H9 (cell line): ENCODE data around the gene C1orf105. TPM values are rescaled to one million over a fixed set of nuclear protein-coding genes. Genes with fewer than 3 reads are reported as not detected.

Experiments
- DNase-seq: peaks from one replicate; pipeline ENCODE4 v3.0.0-alpha.2; 2017
- H2AFZ ChIP-seq: one replicate; pipeline ENCODE4 v1.6.1; 2013; ENCODE audit warnings: mild to moderate bottlenecking, low read length, control low read depth, moderate library complexity
- H2AK5ac ChIP-seq: 2 replicates; pipeline ENCODE4 v1.6.1; 2013; ENCODE audit warnings: low read length, control low read depth, mixed read lengths; ENCODE audit not compliant: insufficient read length
- H2BK120ac ChIP-seq: one replicate; pipeline ENCODE4 v1.6.1; 2013; ENCODE audit warnings: low read depth, mild to moderate bottlenecking, low read length, control low read depth, inconsistent platforms; ENCODE audit not compliant: poor library complexity, severe bottlenecking
- H2BK12ac ChIP-seq: 2 replicates; pipeline ENCODE4 v1.6.1; 2013; ENCODE audit warnings: low read length, control low read depth, mixed read lengths, low read depth; ENCODE audit not compliant: insufficient read length
- H2BK15ac ChIP-seq: 2 replicates; pipeline ENCODE4 v1.6.1; 2013; ENCODE audit warnings: low read depth, low read length, control low read depth
- H2BK20ac ChIP-seq: one replicate; pipeline ENCODE4 v1.6.1; 2013; ENCODE audit warnings: low read depth, mild to moderate bottlenecking, low read length, control low read depth, inconsistent platforms; ENCODE audit not compliant: poor library complexity, severe bottlenecking
- H2BK5ac ChIP-seq: 2 replicates; pipeline ENCODE4 v1.6.1; 2013; ENCODE audit warnings: low read length, control low read depth, mixed read lengths; ENCODE audit not compliant: insufficient read length
- H3K14ac ChIP-seq: 2 replicates; pipeline ENCODE4 v1.6.1; 2013; ENCODE audit warnings: low read length, control low read depth; ENCODE audit not compliant: insufficient read depth
- H3K18ac ChIP-seq: 2 replicates; pipeline ENCODE4 v1.6.1; 2013; ENCODE audit warnings: low read depth, mild to moderate bottlenecking, mixed read lengths, low read length, control low read depth; ENCODE audit not compliant: insufficient read length
- H3K23ac ChIP-seq: 2 replicates; pipeline ENCODE4 v1.6.1; 2013; ENCODE audit warnings: low read length, control low read depth, mixed read lengths, low read depth; ENCODE audit not compliant: insufficient read length
- H3K23me2 ChIP-seq: 2 replicates; pipeline ENCODE4 v1.6.1; 2013; ENCODE audit warnings: low read depth, mild to moderate bottlenecking, mixed read lengths, low read length, control low read depth; ENCODE audit not compliant: insufficient read length, poor library complexity, severe bottlenecking
- H3K27ac ChIP-seq: 2 replicates; pipeline ENCODE4 v1.5.1; 2013; ENCODE audit warnings: low read length, control low read depth, mixed read lengths, low read depth; ENCODE audit not compliant: insufficient read length
- H3K27me3 ChIP-seq: 2 replicates; pipeline ENCODE4 v1.6.1; 2013; ENCODE audit warnings: low read length, control low read depth, inconsistent platforms; ENCODE audit not compliant: insufficient read depth
- H3K4ac ChIP-seq: 2 replicates; pipeline ENCODE4 v1.6.1; 2013; ENCODE audit warnings: low read depth, mild to moderate bottlenecking, control low read depth, inconsistent platforms, low read length, moderate library complexity
- H3K4me1 ChIP-seq: 2 replicates; pipeline ENCODE4 v1.6.1; 2013; ENCODE audit warnings: low read length, control low read depth, inconsistent platforms; ENCODE audit not compliant: insufficient read depth
- H3K4me2 ChIP-seq: 2 replicates; pipeline ENCODE4 v1.6.1; 2013; ENCODE audit warnings: low read length, control low read depth, mixed read lengths; ENCODE audit not compliant: insufficient read length, insufficient read depth
- H3K56ac ChIP-seq: 2 replicates; pipeline ENCODE4 v1.6.1; 2013; ENCODE audit warnings: low read depth, mild to moderate bottlenecking, mixed read lengths, low read length, control low read depth; ENCODE audit not compliant: insufficient read length
- H3K79me1 ChIP-seq: 2 replicates; pipeline ENCODE4 v1.6.1; 2013; ENCODE audit warnings: low read depth, mild to moderate bottlenecking, moderate library complexity, low read length, control low read depth, inconsistent platforms; ENCODE audit not compliant: insufficient read depth, poor library complexity, severe bottlenecking
- H3K79me2 ChIP-seq: 2 replicates; pipeline ENCODE4 v1.6.1; 2013; ENCODE audit warnings: low read length, control low read depth, inconsistent platforms; ENCODE audit not compliant: insufficient read depth
- H3K9ac ChIP-seq: 2 replicates; pipeline ENCODE4 v1.6.1; 2013; ENCODE audit warnings: low read length, control low read depth, mixed read lengths; ENCODE audit not compliant: insufficient read length; ENCODE audit errors: extremely low read depth
- H3K9me3 ChIP-seq: one replicate; pipeline ENCODE4 v1.6.1; 2013; ENCODE audit warnings: low read depth, low read length, inconsistent platforms; ENCODE audit not compliant: control insufficient read depth
- H3T11ph ChIP-seq: one replicate; pipeline ENCODE4 v1.6.1; 2013; ENCODE audit warnings: mild to moderate bottlenecking, low read length, control low read depth, inconsistent platforms
- H4K20me1 ChIP-seq: one replicate; pipeline ENCODE4 v1.6.1; 2013; ENCODE audit not compliant: control insufficient read depth, insufficient read length, insufficient read depth
- H4K5ac ChIP-seq: 2 replicates; pipeline ENCODE4 v1.6.1; 2013; ENCODE audit warnings: low read depth, mild to moderate bottlenecking, mixed read lengths, low read length, control low read depth; ENCODE audit not compliant: insufficient read length
- H4K8ac ChIP-seq: replicated peaks from 2 replicates; pipeline ENCODE4 v1.6.1; 2013; ENCODE audit warnings: low read length, control low read depth, mixed read lengths, low read depth; ENCODE audit not compliant: insufficient read length
- H4K91ac ChIP-seq: 2 replicates; pipeline ENCODE4 v1.6.1; 2013; ENCODE audit warnings: low read depth, mild to moderate bottlenecking, moderate library complexity, mixed read lengths, low read length, control low read depth; ENCODE audit not compliant: insufficient read length
- H3K27ac Mint-ChIP-seq, 3 experiments: 2 replicates in 2 of 3; 3 replicates in 1 of 3; pipeline ENCODE4 v1.8.0; 2020 to 2021; ENCODE audit warnings: mixed read lengths in 3 of 3, mild to moderate bottlenecking in 1 of 3, moderate library complexity in 1 of 3
- H3K27me3 Mint-ChIP-seq: 2 replicates; pipeline ENCODE4 v1.8.0; 2021; ENCODE audit warnings: low read depth, mild to moderate bottlenecking, moderate library complexity, mixed read lengths
- H3K36me3 Mint-ChIP-seq, 3 experiments: 2 replicates in 2 of 3; 3 replicates in 1 of 3; pipeline ENCODE4 v1.8.0; 2020 to 2021; ENCODE audit warnings: low read depth in 3 of 3, mixed read lengths in 3 of 3; ENCODE audit not compliant: insufficient read depth in 1 of 3
- H3K4me1 Mint-ChIP-seq, 2 experiments: 2 replicates each; pipeline ENCODE4 v1.8.0; 2020; ENCODE audit warnings: mixed read lengths in 2 of 2
- H3K4me3 Mint-ChIP-seq, 2 experiments: 2 replicates in 1 of 2; 3 replicates in 1 of 2; pipeline ENCODE4 v1.8.0; 2020 to 2021; ENCODE audit warnings: mild to moderate bottlenecking in 2 of 2, mixed read lengths in 2 of 2, moderate library complexity in 1 of 2
- H3K9me3 Mint-ChIP-seq, 2 experiments: 2 replicates in 1 of 2; 3 replicates in 1 of 2; pipeline ENCODE4 v1.8.0; 2020; ENCODE audit warnings: mild to moderate bottlenecking in 2 of 2, mixed read lengths in 2 of 2, moderate library complexity in 1 of 2
- CTCF ChIP-seq: fragments of 200-600 bp; sonication (generic); conservative IDR thresholded peaks from 3 replicates; pipeline ENCODE4 v1.8.0; 2021; ENCODE audit warnings: antibody characterized with exemption, mild to moderate bottlenecking
- WGBS: extraction: QIAGEN DNeasy Blood & Tissue Kit; methylation state at CpG from one replicate; pipeline ENCODE4 v1.1.7; 2013; ENCODE audit warnings: missing lambda C conversion rate, low lambda C conversion rate, mixed read lengths; ENCODE audit not compliant: insufficient read length; ENCODE audit errors: extremely low coverage; 5-methylcytosine and 5-hydroxymethylcytosine counted together
- total RNA-seq: library from RNA; stranded (reverse); gene quantifications from 2 replicates; pipeline ENCODE4 v1.2.1, GENCODE V29; 2021

The C1orf105 gene
- total RNA-seq, 1 experiment from 2014 or later, result not detected

GRCh38 chr1:172406968-172407367 lies 13.5 kb upstream of the C1orf105 start:
- WGBS, result no CpG with 5 or more reads among the region's 1 CpG
- H4K91ac ChIP-seq, result no peak overlapping the region
- H3T11ph ChIP-seq, result no peak overlapping the region
- no peak overlapping the region for H3K56ac ChIP-seq
- H3K27ac ChIP-seq, result no peak overlapping the region
- H3K27me3 ChIP-seq, result no peaks in the 10 kb centered on the region
- no peak overlapping the region for H3K9ac ChIP-seq
- H3K9me3 ChIP-seq, result no peaks in the 10 kb centered on the region
- no peaks in the 10 kb centered on the region for H3K36me3 Mint-ChIP-seq
- no peak overlapping the region for H3K4me2 ChIP-seq
- H3K27ac Mint-ChIP-seq, result no peak overlapping the region
- no peak overlapping the region for H2AK5ac ChIP-seq
- no peaks in the 10 kb centered on the region for H3K4me1 ChIP-seq
- no peak overlapping the region for H3K18ac ChIP-seq
- H3K79me1 ChIP-seq, result no peaks in the 10 kb centered on the region
- DNase-seq, result no peak
- no peak overlapping the region for H2BK12ac ChIP-seq
- H3K14ac ChIP-seq, result no peak overlapping the region
- H3K27me3 Mint-ChIP-seq, result no peaks in the 10 kb centered on the region
- no peak overlapping the region for H3K23ac ChIP-seq
- H3K4me1 Mint-ChIP-seq, result peaks cover 0 to 2% of the 10 kb centered on the region in 2 experiments; a peak in 2 of 4 replicates
- no peaks in the 10 kb centered on the region for H3K23me2 ChIP-seq
- H2AFZ ChIP-seq, result no peak overlapping the region
- no peaks in the 10 kb centered on the region for H4K20me1 ChIP-seq
- H2BK120ac ChIP-seq, result no peak overlapping the region
- H3K79me2 ChIP-seq, result no peaks in the 10 kb centered on the region
- no peak overlapping the region for H3K4ac ChIP-seq
- TF ChIP-seq CTCF, result no peak
- H2BK15ac ChIP-seq, result no peak overlapping the region
- H4K8ac ChIP-seq, result no peak overlapping the region
- no peak overlapping the region for H4K5ac ChIP-seq
- no peak overlapping the region for H2BK20ac ChIP-seq
- no peaks in the 10 kb centered on the region for H3K9me3 Mint-ChIP-seq
- H2BK5ac ChIP-seq, result no peak overlapping the region
- H3K4me3 Mint-ChIP-seq, result no peak overlapping the region
